ENCODE measurements around the gene KCNA1.

DNA sequence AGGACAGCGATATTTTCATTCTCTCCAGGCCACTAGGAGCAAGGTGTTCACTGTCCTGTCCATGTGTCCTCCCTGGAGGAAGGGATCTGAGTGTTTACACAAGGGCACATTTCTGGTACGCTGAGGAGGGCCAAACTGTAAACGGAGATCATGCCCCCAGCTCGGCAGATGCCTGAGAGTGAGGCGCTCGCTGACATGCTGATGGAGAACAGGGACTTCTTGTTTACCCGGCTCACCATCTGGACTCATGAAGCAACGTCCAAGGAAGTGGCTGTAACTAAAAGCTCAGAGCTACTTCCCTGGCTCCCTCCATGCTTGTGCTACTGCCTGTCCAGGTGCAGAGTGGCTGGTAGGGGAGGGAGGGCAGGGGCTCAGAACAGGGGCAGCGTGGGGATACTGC, 43.4 kb upstream of the KCNA1 start:
- TF ChIP-seq, protein P1, sequence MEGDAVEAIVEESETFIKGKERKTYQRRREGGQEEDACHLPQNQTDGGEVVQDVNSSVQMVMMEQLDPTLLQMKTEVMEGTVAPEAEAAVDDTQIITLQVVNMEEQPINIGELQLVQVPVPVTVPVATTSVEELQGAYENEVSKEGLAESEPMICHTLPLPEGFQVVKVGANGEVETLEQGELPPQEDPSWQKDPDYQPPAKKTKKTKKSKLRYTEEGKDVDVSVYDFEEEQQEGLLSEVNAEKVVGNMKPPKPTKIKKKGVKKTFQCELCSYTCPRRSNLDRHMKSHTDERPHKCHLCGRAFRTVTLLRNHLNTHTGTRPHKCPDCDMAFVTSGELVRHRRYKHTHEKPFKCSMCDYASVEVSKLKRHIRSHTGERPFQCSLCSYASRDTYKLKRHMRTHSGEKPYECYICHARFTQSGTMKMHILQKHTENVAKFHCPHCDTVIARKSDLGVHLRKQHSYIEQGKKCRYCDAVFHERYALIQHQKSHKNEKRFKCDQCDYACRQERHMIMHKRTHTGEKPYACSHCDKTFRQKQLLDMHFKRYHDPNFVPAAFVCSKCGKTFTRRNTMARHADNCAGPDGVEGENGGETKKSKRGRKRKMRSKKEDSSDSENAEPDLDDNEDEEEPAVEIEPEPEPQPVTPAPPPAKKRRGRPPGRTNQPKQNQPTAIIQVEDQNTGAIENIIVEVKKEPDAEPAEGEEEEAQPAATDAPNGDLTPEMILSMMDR (IDR thresholded peaks at IDR 0.05): no peak
- TF ChIP-seq SIN3A (IDR thresholded peaks at IDR 0.05; ENCODE audit: borderline replicate concordance, insufficient read depth, low read depth, low read length): no peak
- TF ChIP-seq TCF7L2 (IDR thresholded peaks at IDR 0.05; ENCODE audit: low read depth, low read length): no peak
- TF ChIP-seq, protein P2, sequence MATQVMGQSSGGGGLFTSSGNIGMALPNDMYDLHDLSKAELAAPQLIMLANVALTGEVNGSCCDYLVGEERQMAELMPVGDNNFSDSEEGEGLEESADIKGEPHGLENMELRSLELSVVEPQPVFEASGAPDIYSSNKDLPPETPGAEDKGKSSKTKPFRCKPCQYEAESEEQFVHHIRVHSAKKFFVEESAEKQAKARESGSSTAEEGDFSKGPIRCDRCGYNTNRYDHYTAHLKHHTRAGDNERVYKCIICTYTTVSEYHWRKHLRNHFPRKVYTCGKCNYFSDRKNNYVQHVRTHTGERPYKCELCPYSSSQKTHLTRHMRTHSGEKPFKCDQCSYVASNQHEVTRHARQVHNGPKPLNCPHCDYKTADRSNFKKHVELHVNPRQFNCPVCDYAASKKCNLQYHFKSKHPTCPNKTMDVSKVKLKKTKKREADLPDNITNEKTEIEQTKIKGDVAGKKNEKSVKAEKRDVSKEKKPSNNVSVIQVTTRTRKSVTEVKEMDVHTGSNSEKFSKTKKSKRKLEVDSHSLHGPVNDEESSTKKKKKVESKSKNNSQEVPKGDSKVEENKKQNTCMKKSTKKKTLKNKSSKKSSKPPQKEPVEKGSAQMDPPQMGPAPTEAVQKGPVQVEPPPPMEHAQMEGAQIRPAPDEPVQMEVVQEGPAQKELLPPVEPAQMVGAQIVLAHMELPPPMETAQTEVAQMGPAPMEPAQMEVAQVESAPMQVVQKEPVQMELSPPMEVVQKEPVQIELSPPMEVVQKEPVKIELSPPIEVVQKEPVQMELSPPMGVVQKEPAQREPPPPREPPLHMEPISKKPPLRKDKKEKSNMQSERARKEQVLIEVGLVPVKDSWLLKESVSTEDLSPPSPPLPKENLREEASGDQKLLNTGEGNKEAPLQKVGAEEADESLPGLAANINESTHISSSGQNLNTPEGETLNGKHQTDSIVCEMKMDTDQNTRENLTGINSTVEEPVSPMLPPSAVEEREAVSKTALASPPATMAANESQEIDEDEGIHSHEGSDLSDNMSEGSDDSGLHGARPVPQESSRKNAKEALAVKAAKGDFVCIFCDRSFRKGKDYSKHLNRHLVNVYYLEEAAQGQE (IDR thresholded peaks at IDR 0.05; ENCODE audit: insufficient read depth in 1 of 2, low read depth in 2 of 2, low read length in 1 of 2): no peak

Measured in Panc1 (cell line).